ENCODE measurements around the gene CACNA1I. TPM values are rescaled to one million over a fixed set of nuclear protein-coding genes. Genes with fewer than 3 reads are reported as not detected.

Gene CACNA1I
- total RNA-seq, 2 donors from 2014 or later = 0.33 to 0.52 TPM

GRCh38 chr22:39614442-39614841 lies 43.9 kb downstream of the CACNA1I start:
- no peak overlapping the region for H3K27ac ChIP-seq
- intact Hi-C loops (cut with DNase I) = no loop called here
- TF ChIP-seq CTCF (IDR thresholded peaks at IDR 0.05) (no peak), POLR2A (IDR thresholded peaks at IDR 0.05) (no peak)
- H3K36me3 ChIP-seq (replicated peaks in 1 of 2; ENCODE audit: insufficient read depth in 1 of 2, low read depth in 2 of 2) = no peaks in the 10 kb centered on the region
- no peak overlapping the region for H3K4me3 ChIP-seq
- ATAC-seq (no peak), DNase-seq (no peak)
- WGBS, 2 donors = 36 to 55% methylated on average over 2 to 4 of the region's 4 CpGs
- H3K4me1 ChIP-seq = no peaks in the 10 kb centered on the region
- H3K9me3 ChIP-seq = no peaks in the 10 kb centered on the region
- H3K27me3 ChIP-seq = no peaks in the 10 kb centered on the region

- H3K27ac ChIP-seq = no peak overlapping the region
- ATAC-seq = no peak
- intact Hi-C loops (cut with DNase I) = no loop called here
Observed at GRCh38 chr22:39616051-39616450, 45.5 kb downstream of the CACNA1I start.

GRCh38 chr22:39616781-39617180 lies 46.2 kb downstream of the CACNA1I start:
- Histone ChIP-seq H3K36me3 (replicated peaks in 1 of 2; ENCODE audit: insufficient read depth in 1 of 2, low read depth in 2 of 2) (no peaks in the 10 kb centered on the region), H3K27me3 (no peaks in the 10 kb centered on the region), H3K4me1 (no peaks in the 10 kb centered on the region), H3K27ac (no peak overlapping the region), H3K4me3 (no peak overlapping the region), H3K9me3 (no peaks in the 10 kb centered on the region)
- TF ChIP-seq POLR2A (IDR thresholded peaks at IDR 0.05) = no peak
- no peak for TF ChIP-seq CTCF (IDR thresholded peaks at IDR 0.05)
- 47 to 52% methylated on average over 6 of the region's 6 CpGs for WGBS, 2 donors
- ATAC-seq = no peak
- DNase-seq = no peak
- intact Hi-C loops (cut with DNase I) = no loop called here

More at GRCh38 chr22:39616051-39616450, 45.5 kb downstream of the CACNA1I start:
- DNase-seq = no peak
- Histone ChIP-seq H3K27me3 (no peaks in the 10 kb centered on the region), H3K9me3 (no peaks in the 10 kb centered on the region), H3K4me1 (no peaks in the 10 kb centered on the region), H3K4me3 (no peak overlapping the region), H3K36me3 (replicated peaks in 1 of 2; ENCODE audit: insufficient read depth in 1 of 2, low read depth in 2 of 2) (no peaks in the 10 kb centered on the region)
- 54 to 64% methylated on average over 3 to 9 of the region's 9 CpGs for WGBS, 2 donors
- no peak for TF ChIP-seq POLR2A (IDR thresholded peaks at IDR 0.05)
- TF ChIP-seq CTCF (IDR thresholded peaks at IDR 0.05) = no peak

- WGBS, 2 donors = 9 to 29% methylated on average over 7 to 14 of the region's 15 CpGs
- Histone ChIP-seq H3K27ac (no peak overlapping the region), H3K36me3 (replicated peaks in 1 of 2; ENCODE audit: insufficient read depth in 1 of 2, low read depth in 2 of 2) (no peaks in the 10 kb centered on the region), H3K27me3 (peaks cover 0 to 5% of the 10 kb centered on the region in 2 donors), H3K9me3 (no peaks in the 10 kb centered on the region), H3K4me1 (no peaks in the 10 kb centered on the region), H3K4me3 (no peak overlapping the region)
- no peak for ATAC-seq
- TF ChIP-seq POLR2A (IDR thresholded peaks at IDR 0.05) (no peak), CTCF (IDR thresholded peaks at IDR 0.05) (no peak)
- DNase-seq = no peak
- intact Hi-C loops (cut with DNase I) = no loop called here
Observed at GRCh38 chr22:39617342-39617741, 46.8 kb downstream of the CACNA1I start.

GRCh38 chr22:39617970-39618757 lies 47.6 kb downstream of the CACNA1I start:
- Histone ChIP-seq H3K4me1 (no peaks in the 10 kb centered on the region), H3K4me3 (no peak overlapping the region), H3K27ac (no peak overlapping the region), H3K9me3 (no peaks in the 10 kb centered on the region), H3K36me3 (replicated peaks in 1 of 2; ENCODE audit: insufficient read depth in 1 of 2, low read depth in 2 of 2) (no peaks in the 10 kb centered on the region), H3K27me3 (peaks cover 0 to 5% of the 10 kb centered on the region in 2 donors)
- intact Hi-C loops (cut with DNase I) = no loop called here
- DNase-seq (no peak), ATAC-seq (no peak)
- 48 to 56% methylated on average over 11 of the region's 11 CpGs for WGBS, 2 donors
- TF ChIP-seq POLR2A (IDR thresholded peaks at IDR 0.05) (no peak), CTCF (IDR thresholded peaks at IDR 0.05) (no peak)

Measured in body of pancreas (tissue), 4 donors.